ENCODE data around the gene CLASP2.

Gene CLASP2

GRCh38 chr3:33722191-33722590 is 4.1 kb upstream of the CLASP2 start:
- no peak for TF ChIP-seq CTCF (IDR thresholded peaks at IDR 0.05; ENCODE audit: extremely low read depth, insufficient read depth, missing control alignments)
- in situ Hi-C loops (cut with MboI; ENCODE audit: low pct_unique_long_range_greater_than_20kb, low sequenced_read_pairs, unreplicated experiment) = no loop called here
- no peak for DNase-seq (ENCODE audit: low spot score)

- no peak for TF ChIP-seq CTCF (IDR thresholded peaks at IDR 0.05; ENCODE audit: extremely low read depth, insufficient read depth, missing control alignments)
- no peak for DNase-seq (ENCODE audit: low spot score)
- in situ Hi-C loops (cut with MboI; ENCODE audit: low pct_unique_long_range_greater_than_20kb, low sequenced_read_pairs, unreplicated experiment) = no loop called here
Observed at GRCh38 chr3:33718595-33718907, 497 bp upstream of the CLASP2 start.

- no peak for TF ChIP-seq CTCF (IDR thresholded peaks at IDR 0.05; ENCODE audit: extremely low read depth, insufficient read depth, missing control alignments)
- DNase-seq (ENCODE audit: low spot score) = peak; percentile 72
- in situ Hi-C loops (cut with MboI; ENCODE audit: low pct_unique_long_range_greater_than_20kb, low sequenced_read_pairs, unreplicated experiment) = no loop called here
Observed at GRCh38 chr3:33717616-33717865, 513 bp downstream of the CLASP2 start.

- no peak for TF ChIP-seq CTCF (IDR thresholded peaks at IDR 0.05; ENCODE audit: extremely low read depth, insufficient read depth, missing control alignments)
- DNase-seq (ENCODE audit: low spot score) = no peak
- in situ Hi-C loops (cut with MboI; ENCODE audit: low pct_unique_long_range_greater_than_20kb, low sequenced_read_pairs, unreplicated experiment) = no loop called here
Observed at GRCh38 chr3:33716227-33716626, 1.8 kb downstream of the CLASP2 start.

- no peak for DNase-seq (ENCODE audit: low spot score)
- TF ChIP-seq CTCF (IDR thresholded peaks at IDR 0.05; ENCODE audit: extremely low read depth, insufficient read depth, missing control alignments) = no peak
- in situ Hi-C loops (cut with MboI; ENCODE audit: low pct_unique_long_range_greater_than_20kb, low sequenced_read_pairs, unreplicated experiment) = no loop called here
Observed at GRCh38 chr3:33711100-33711499, 7.0 kb downstream of the CLASP2 start.

GRCh38 chr3:33706056-33706455 is 12.0 kb downstream of the CLASP2 start:
- no peak for TF ChIP-seq CTCF (IDR thresholded peaks at IDR 0.05; ENCODE audit: extremely low read depth, insufficient read depth, missing control alignments)
- in situ Hi-C loops (cut with MboI; ENCODE audit: low pct_unique_long_range_greater_than_20kb, low sequenced_read_pairs, unreplicated experiment) = no loop called here
- no peak for DNase-seq (ENCODE audit: low spot score)

- TF ChIP-seq CTCF (IDR thresholded peaks at IDR 0.05; ENCODE audit: extremely low read depth, insufficient read depth, missing control alignments) = no peak
- in situ Hi-C loops (cut with MboI; ENCODE audit: low pct_unique_long_range_greater_than_20kb, low sequenced_read_pairs, unreplicated experiment) = no loop called here
- no peak for DNase-seq (ENCODE audit: low spot score)
Observed at GRCh38 chr3:33704891-33705290, 13.2 kb downstream of the CLASP2 start.
